ENCODE data around the gene TMED1. TPM values are rescaled to one million over a fixed set of nuclear protein-coding genes. Genes with fewer than 3 reads are reported as not detected.
"Not testable (repeated sequence)": the region's sequence is repeated elsewhere in the genome, so short reads cannot be mapped to it uniquely, and the experiment has no call there.

Gene TMED1
- total and polyA plus RNA-seq, 12 donors, result 12.5 to 103 (median 48.6) TPM

DNA sequence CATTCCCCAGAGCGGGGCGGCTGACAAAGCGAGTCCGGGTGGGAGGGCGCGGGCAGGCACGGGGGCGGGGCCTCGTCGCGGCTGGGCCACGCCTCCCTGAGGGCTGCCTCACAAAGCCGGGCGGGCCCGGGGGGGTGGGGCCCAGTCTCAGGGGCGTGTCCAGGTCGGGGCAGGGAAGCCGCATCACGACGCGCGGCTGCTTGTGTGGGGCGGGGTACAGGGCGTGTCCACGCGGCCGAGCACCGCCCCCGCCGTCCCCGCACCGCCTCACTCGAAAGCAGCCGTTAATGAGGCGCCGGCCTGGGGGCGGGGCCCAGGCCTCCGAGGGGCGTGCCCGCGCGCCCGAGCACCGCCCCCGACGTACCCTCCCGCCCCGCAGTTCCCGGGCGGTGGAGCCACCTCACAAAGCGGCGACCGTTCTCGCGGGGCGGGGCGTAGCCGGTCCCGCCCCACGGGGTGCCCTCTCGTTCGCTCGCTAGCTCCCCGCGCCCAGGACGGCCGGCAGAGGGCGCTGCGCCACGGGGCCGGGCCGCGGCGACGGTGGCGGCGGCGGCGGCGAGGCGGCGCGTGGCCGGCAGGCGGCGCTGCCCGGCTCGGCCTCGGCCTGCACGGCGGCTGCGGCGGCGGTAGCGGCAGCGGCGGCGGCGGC lies 35.1 kb upstream of the TMED1 start, which contains the start of gene CARM1:
Gene CARM1, plus strand, starts transcription at position 599 of the 649 bp plus-strand sequence. CDS start 150 bp downstream, outside the sequence.
- H3K27me3 ChIP-seq, result no peaks in the 10 kb centered on the region
- no peaks in the 10 kb centered on the region for H3K36me3 ChIP-seq (replicated peaks in 1 of 2)
- peak within 1 kb of the TSS; percentile 56 to 99 (median 68) for H3K4me3 ChIP-seq
- H3K9me3 ChIP-seq (replicated peaks in 1 of 3), result no peaks in the 10 kb centered on the region
- peak; percentile 99 to 100 (median 99) for DNase-seq
- H3K27ac ChIP-seq, result peak within 1 kb of the TSS in 3 of 5 donors; percentile 59 to 94 (median 70)
- intact Hi-C loops (cut with DNase I), result loop anchor here (5.0 kb wide), 2 partner anchors 51 to 56 kb away; partner anchors contain the start of genes TIMM29 (in 1 of the 2) and YIPF2 (in 1 of the 2)
- TF ChIP-seq, protein P1, sequence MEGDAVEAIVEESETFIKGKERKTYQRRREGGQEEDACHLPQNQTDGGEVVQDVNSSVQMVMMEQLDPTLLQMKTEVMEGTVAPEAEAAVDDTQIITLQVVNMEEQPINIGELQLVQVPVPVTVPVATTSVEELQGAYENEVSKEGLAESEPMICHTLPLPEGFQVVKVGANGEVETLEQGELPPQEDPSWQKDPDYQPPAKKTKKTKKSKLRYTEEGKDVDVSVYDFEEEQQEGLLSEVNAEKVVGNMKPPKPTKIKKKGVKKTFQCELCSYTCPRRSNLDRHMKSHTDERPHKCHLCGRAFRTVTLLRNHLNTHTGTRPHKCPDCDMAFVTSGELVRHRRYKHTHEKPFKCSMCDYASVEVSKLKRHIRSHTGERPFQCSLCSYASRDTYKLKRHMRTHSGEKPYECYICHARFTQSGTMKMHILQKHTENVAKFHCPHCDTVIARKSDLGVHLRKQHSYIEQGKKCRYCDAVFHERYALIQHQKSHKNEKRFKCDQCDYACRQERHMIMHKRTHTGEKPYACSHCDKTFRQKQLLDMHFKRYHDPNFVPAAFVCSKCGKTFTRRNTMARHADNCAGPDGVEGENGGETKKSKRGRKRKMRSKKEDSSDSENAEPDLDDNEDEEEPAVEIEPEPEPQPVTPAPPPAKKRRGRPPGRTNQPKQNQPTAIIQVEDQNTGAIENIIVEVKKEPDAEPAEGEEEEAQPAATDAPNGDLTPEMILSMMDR (IDR thresholded peaks at IDR 0.05), result peak in 5 of 6 experiments; percentile 6 to 97 (median 58)
- no peak for TF ChIP-seq POLR2A (IDR thresholded peaks at IDR 0.05)
- peaks cover 6 to 21% of the 10 kb centered on the region in 2 donors for H3K4me1 ChIP-seq (replicated peaks in 1 of 2)
- 0 to 3% (median 1%) methylated on average over 7 to 98 of the region's 99 CpGs; no CpG with 5 or more reads in 1 of the 4 donors for WGBS, 4 donors

DNA sequence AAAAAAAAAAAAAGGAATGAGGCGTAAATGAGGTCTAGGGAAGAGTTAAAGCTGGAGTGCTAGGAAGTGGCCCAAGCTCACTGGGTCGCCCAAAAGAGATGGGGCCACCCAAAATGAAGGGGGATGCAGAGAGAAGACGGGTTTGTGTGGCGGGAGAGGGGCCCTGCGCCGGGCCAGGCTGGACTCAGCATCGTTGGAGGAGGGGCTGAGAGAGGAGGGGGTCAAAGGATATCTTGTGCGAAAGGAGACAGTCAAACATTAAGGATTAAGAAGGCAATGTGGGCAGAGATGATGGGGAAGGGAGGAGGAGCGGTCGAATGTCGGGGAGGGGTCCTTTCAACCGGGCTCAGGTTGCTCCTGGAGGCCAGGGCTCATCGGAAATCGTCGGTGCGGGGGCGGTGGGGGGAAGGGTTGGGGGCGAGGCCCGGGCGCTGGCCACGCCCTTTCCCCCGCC lies 34.5 kb upstream of the TMED1 start:
- Histone ChIP-seq H3K9me3 (replicated peaks in 1 of 3) (no peaks in the 10 kb centered on the region), H3K27me3 (no peaks in the 10 kb centered on the region), H3K4me1 (replicated peaks in 1 of 2) (peaks cover 6 to 16% of the 10 kb centered on the region in 2 donors), H3K4me3 (peak overlapping the region in 3 of 4 donors; percentile 10 to 46 (median 26)), H3K27ac (peak overlapping the region in 3 of 5 donors; percentile 59 to 79 (median 70)), H3K36me3 (replicated peaks in 1 of 2) (no peaks in the 10 kb centered on the region)
- TF ChIP-seq, protein P1 (IDR thresholded peaks at IDR 0.05), result no peak
- no peak for TF ChIP-seq POLR2A (IDR thresholded peaks at IDR 0.05)
- 1 to 6% (median 4%) methylated on average over 12 to 22 of the region's 22 CpGs for WGBS, 4 donors
- intact Hi-C loops (cut with DNase I), result loop anchor here (5.0 kb wide), 2 partner anchors 52 to 57 kb away; partner anchors contain the start of genes TIMM29 (in 1 of the 2) and YIPF2 (in 1 of the 2)
- no peak for DNase-seq

DNA sequence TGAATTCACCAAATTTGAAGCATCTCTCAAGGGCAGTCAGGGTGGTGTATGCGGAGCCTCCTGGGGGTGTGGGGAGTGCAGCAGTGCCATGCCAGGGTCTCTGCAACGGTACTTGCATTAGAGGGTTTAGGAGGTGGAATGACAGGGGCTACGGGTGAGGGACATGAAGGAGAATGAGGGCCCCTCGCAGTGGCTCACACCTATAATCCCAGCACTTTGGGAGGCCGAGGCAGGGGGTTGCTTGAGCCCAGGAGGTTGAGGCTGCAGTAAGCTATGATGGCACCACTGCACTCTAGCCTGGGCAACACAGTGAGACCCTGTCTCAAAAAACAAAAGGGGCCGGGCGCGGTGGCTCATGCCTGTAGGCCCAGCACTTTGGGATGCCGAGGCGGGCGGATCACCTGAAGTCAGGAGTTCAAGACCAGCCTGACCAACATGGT lies 33.9 kb upstream of the TMED1 start:
- not testable (repeated sequence) for H3K27me3 ChIP-seq; H3K4me3 ChIP-seq; H3K9me3 ChIP-seq (replicated peaks in 1 of 3); H3K27ac ChIP-seq; H3K36me3 ChIP-seq (replicated peaks in 1 of 2)
- H3K4me1 ChIP-seq (replicated peaks in 1 of 2), result peaks cover 6 to 12% of the 10 kb centered on the region in 2 donors
- 79 to 92% (median 90%) methylated on average over 10 to 11 of the region's 11 CpGs for WGBS, 4 donors
- intact Hi-C loops (cut with DNase I), result loop anchor here (5.0 to 10.0 kb wide), 4 partner anchors 52 to 155 kb away; partner anchors contain the start of genes DNM2 (in 2 of the 2), TIMM29 (in 1 of the 2) and YIPF2 (in 1 of the 2)
- peak in 6 of 7 donors; percentile 37 to 75 (median 56) for DNase-seq

- intact Hi-C loops (cut with DNase I), result loop anchor here (5.0 to 10.0 kb wide), 2 partner anchors 152 to 154 kb away; partner anchors contain the start of gene DNM2 (in 2 of the 2)
- Histone ChIP-seq H3K36me3 (replicated peaks in 1 of 2) (no peaks in the 10 kb centered on the region), H3K4me1 (replicated peaks in 1 of 2) (peaks cover 11% of the 10 kb centered on the region in 2 donors), H3K4me3 (no peak overlapping the region), H3K27me3 (no peaks in the 10 kb centered on the region), H3K9me3 (replicated peaks in 1 of 3) (no peaks in the 10 kb centered on the region), H3K27ac (no peak overlapping the region)
- TF ChIP-seq, protein P1 (IDR thresholded peaks at IDR 0.05), result no peak
- WGBS, 4 donors, result 78 to 93% (median 88%) methylated on average over 10 of the region's 10 CpGs
- peak in 1 of 7 donors; percentile 24 for DNase-seq
Observed at GRCh38 chr19:10868872-10869547, 33.0 kb upstream of the TMED1 start.

Data from adrenal gland (tissue), 12 donors.